CD4-positive, alpha-beta T cell treated with Interleukin-6 at 100 ng/mL for 8 hours (primary cell): ENCODE measurements around the gene STRIP2.
"Not testable (repeated sequence)": the region's sequence is repeated elsewhere in the genome, so short reads cannot be mapped to it uniquely, and the experiment has no call there.

Source experiments
- DNase-seq: peaks from one replicate; pipeline ENCODE4 v3.0.0-alpha.2; 2020; ENCODE audit warnings: mixed read lengths, low spot score

STRIP2 gene

DNA sequence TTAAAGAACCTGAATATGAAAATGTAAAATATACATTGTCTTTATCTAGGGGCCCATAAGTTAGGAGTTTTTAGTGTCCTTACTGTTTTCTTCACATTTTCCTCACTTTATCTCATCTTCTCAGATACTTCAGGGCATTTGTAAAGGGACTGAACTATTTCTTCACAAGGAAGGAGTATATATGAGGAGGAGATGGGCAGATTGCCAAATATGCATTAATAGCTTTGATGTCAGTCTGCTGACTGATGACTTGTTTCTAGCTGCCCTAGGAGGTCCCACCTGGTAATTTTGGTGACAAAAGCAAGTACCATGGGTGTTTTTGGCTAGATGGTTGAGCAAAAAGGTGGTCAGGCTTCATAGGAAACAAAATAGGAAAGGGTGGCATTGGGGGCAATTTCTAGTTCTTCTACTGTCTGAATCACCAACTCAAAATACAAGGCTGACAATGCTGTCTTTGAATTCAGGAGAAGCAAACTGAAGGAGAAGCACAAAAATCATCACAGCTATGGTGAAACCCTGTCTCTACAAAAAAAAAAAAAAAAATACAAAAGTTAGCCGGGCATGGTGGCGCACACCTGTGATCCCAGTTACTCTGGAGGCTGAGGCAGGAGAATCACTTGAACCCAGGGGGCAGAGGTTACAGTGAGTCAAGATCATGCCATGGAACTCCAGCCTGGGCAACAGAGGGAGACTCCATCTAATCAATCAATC is 10.4 kb upstream of the STRIP2 start:
- no peak for DNase-seq

DNA sequence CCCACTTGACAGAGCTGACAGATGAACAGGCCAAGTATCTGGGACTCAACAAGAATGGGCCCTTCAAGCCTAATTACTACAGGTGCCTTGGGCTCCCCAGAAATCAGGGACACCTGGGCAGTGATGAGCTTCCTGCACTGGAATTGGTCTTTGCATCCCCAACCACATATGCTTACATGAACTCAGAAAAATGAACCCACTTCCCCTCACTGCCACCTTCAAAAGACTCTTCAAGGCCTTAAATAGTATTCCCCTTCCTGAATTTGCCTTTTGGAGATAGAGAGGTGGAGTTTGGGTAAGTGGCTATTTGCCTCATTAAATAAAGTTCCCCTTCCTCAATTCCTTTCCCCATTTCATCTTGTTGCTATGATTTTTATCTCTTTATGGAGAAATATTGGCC is 7.8 kb upstream of the STRIP2 start:
- DNase-seq = no peak

DNA sequence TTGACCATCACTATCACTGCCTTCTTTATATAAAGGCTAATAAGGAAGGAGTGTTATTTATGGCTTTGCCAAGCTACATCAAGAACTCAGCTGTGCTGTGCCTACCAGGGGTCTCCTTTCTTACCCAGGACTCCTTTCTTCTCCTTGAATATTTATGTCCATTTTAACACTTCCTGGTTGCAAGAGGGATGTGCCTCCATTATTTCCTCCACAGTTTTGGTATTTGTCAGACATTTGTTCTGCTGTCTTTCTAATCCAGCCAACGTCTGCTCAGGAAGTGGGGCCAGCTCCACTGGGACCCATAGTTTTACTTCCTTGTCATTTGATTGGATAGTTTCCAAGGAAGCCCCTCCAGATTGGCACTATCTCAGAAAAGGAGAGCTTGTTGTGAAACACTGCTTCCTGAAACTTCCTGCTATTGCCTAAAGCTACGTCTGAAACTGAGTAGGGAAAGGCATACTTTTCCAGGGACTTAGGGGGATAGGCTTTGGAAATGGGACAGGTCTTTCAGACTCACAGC is 6.6 kb upstream of the STRIP2 start:
- DNase-seq = no peak

DNA sequence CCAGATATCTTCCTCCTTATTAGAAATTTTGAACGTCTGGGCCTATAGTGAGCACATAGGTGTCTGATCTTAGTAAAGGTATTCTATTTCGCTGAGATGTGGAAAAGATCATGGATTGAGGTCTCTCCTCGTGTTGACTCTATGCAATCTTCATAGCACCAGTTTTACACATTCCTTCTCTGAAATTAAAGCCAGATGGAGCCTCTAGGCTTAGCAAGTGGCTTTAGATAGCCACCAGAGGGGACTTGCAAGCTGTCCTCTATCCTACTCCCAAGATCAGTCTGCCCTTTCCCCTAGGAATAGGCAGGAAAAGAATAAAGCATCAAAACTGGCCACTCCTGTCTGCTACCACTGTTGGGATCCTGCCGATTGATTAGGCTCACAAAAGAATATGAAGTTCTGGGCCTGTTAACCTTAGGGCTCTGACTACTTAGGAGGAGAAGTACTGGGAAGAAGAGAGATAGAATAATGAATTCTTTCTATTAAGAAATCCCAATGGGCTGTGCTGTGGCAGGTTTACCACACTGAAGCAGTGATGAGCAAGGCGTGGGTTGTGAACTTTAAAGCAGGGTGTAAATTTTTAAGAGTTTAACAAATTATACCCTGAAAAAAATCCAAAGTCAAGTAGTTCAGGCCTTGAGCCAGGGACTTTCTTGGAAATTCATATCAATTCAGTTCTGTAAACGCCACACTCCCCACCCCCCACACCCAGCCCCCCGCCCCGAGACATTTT is 2.2 kb upstream of the STRIP2 start:
- no peak for DNase-seq

DNA sequence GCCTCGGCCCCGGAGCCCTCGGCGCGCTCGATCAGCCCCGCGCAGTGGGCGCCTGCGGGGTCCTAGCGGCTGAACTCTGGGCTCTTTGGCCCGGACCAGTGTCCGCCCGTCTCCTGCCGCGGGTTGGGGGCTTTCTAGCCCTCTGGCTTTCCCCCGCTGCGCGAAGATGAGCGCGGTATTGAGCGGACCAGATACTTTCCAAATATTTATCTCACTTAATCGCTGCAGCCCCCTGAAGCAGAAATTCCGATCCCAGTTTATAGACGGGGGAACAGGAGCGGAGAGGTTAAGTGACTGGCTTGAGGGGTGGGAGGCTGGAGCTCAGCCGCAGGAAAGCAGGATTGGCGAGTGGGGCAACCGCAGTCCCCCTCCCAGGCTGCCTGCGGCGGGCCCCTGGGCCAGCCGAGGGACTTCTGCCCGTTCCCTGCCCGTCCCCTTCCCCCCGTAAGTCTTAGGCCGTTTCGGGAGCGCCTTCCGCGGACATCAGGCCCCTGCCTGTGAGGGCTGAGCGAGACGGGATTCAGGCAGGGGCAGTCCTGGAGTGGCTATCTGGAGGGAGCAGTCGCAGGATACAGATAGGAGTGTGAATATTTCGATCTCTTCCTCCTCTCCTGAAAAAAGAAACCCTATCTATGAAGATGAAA is 565 bp downstream of the STRIP2 start:
- no peak for DNase-seq

DNA sequence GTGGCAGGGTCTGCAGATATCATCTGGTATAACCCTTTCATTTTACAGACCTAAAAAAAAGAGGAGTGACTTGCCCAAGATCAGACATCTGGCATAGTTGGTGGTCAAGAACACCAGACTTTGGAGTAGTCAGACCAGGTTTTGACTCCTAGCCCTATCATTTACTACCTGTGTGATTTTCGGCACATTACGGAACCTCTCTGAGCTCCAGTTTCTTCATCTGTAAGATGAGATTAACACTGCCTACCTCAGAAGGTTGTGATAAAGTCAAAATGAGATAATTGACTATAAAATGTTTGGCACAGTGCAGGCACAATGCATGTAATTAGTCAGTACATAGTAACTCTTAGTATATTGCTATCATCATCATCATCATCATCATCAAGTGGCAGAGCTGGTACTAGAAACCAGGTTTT is 1.2 kb downstream of the STRIP2 start:
- DNase-seq = no peak

DNA sequence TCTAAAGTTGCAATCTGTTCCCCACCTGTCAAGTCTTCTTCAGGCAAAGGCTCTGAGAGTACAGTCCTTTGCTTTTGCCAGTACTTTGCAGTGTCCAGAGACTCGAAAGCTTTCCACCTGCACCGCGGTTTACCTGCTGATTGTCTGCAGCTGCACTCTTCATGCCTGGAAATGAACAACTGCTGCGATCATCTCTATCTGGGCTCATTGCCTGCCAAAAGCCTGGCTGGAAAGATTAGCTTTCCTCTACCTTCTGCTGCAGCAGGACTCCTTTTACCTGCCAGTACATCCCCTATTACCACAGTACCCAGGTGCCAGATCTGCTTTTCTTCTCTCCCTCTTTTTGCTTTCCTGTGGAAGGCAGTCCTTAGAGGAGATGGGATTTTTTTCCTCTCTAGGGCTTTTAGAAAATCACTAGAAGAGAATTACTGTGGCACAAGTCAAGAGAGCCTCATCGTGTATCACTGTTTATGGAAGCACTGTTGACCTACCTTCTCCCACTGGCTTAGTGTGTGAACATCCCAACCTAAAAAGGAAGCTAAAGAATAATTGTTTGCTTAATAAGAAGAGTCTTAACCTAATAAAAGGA is 2.2 kb downstream of the STRIP2 start:
- no peak for DNase-seq

DNA sequence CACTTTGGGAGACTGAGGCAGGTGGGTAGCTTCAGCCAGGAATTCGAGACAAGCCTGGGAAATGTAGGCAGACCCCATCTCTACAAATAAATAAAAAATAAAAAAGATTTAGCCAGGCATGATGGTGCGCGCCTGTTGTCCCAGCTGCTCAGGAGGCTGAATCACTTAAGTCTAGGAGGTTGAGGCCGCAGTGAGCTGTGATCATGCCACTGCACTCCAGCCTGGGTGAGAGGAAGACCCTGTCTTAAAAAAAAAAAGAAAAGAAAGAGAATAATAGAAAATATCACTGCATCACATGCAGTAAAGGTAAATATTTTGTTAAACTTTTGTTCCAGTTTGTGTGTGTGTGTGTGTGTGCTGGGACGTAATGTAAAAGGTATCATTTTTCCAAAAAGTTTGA is 3.0 kb downstream of the STRIP2 start:
- no peak for DNase-seq

DNA sequence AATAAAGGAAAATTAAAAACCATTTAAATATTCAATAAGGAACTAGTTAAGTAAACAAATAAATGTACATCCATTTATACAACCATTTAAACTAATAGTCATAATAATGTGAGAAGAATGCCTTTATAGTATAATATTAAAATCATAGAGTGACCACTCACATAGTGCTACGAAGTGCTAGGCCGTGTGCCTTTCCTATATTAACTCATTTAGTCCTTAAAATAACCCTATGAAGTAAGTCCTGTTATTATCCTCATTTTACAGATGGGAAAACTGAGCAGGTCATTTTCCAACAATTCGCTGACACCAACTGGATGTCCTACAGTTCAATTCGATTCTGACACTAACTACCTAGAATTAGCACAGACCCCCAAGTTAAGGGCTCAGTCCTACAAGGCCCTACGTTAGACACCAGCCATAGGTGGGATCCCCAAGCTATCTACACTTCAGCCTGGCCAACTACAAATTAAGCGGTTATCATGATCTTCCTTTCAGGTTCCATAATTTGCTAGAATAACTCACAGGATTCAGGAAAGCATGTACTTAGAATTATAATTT is 4.1 kb downstream of the STRIP2 start:
- DNase-seq = no peak

DNA sequence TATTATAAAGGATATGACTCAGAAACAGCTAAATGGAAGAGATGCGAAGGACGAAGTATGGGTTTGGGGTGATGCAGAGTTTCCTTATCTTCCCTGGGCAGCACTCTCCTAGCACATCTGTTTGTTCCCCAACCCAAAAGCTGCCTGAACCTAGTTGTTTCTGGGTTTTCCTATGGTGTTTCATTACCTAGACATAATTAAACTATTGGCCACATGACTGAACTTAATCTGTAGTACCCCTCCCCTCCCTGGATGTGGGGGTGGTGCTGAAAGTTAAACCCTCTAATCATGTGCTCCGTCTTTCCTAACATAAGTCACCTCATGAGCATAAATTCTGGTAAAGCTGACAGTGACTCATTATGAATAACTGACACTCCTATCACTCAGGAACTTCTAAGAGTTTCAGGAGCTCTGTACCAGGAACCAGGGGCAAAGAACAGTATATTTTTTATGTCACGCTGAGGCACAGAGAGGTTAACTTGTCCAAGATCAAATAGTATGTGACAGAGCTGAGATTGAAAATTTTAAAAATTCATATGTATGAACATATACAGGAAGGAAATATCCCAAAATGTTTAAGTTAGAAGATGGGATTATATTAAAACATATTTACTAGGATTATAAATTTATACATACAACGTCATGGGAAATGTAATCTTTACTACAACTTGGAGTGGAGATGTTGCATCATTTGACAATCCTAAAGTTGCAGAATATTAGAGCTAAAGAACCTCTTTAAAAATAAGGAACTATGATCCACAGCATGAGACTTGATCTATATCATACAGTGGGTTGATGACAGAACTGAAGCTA is 4.8 kb downstream of the STRIP2 start:
- no peak for DNase-seq

DNA sequence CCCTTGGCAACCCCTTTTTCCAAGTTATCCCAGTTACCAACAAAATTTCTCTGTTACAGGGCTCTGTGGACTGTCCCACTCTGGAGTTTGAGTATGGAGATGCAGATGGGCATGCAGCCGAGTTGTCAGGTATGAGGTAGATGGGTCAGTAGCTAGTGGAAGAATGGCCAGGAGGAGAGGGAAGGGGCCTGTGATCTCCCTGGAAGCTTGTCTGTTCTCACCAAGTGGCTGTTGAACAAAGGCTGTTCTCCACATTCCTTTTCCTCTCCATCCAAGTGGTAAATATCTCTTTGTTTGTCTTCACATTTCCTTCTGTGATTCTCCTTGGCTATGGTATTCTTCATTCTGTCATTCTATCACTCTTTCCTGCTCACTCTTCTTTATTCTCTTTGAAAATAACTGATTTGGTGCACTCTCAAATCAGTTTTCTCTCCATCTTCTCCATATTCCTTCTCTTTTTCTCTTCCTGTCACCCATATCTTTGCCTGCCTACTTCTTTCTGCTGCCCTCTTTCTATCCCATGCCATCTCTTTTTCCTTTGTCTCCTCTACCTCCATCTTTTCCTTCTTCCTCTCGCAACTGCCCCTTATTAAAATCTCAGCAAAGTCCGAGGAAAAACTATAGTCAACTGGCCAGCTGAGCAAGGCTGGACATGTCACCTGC is 5.9 kb downstream of the STRIP2 start:
- no peak for DNase-seq

DNA sequence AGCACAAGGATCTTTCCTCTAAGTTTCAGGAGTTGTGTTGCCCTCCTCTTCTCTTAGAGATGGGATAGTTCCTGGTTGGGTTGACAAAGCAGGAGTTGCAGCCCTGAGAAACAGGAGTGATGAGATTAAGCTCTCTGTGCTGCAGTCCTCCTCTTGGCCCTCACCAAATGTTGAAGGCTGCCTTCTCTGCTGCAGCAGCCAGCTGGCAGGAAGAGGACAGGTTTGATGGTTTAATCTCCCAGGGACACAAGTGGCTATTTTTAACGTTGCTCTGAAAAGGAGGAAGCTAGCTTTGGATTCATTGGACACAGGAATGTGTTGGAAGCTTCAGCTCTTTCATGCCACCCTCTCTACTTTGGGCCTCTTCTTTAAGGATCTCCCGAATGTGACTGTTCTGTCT is 9.4 kb downstream of the STRIP2 start:
- DNase-seq = no peak

DNA sequence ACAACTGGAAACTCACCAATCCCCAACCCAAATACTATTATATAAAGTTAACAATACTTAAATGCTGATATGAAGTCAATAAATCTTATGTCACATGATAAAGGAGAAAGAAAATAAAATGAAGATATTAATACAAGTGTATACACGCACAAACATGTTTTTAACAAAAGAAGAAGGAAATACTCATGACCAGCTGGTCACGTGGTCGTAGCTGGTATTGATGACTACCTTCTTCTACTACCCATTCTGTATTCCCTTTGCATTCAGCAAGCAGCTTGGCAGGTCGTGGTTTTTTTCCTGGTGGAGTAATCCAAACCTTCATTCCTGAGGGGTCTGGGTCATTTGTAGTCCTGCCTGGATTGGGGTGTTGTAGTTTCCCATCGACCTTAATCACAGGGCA is 10.5 kb downstream of the STRIP2 start:
- not testable (repeated sequence) for DNase-seq

DNA sequence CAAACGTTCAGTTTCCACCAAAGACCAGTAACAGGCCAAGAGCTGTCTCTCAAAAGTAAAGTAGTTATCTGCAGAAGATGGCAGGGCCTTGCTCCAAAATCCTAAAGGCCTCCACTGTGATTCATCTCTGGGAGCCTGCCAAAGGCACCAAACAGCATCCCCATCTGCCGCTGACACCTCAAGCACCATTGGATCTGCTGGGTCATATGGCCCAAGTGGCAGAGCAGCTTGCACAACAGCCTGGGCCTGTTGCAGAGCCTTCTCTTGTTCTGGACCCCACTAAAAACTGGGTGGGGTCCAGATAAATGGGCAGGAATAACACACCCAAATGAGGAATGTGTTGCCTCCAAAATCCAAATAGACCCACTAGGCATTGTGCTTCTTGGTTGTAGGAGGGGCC is 12.7 kb downstream of the STRIP2 start:
- DNase-seq = not testable (repeated sequence)

DNA sequence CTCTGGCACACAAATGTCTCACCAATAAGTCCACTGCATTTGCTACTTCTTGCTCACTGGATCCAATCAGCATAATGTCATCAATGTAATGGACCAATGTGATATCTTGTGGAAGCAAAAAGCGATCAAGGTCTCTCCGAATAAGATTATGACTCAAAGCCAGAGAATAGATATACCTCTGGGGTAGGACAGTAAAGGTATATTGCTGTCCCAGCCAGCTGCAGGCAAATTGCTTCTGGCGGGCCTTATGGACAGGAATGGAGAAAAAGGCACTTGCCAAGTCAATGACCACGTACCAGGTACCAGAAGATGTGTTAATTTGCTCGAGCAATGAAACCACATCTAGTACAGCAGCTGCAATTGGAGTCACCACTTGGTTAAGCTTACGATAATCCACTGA is 13.2 kb downstream of the STRIP2 start:
- not testable (repeated sequence) for DNase-seq

DNA sequence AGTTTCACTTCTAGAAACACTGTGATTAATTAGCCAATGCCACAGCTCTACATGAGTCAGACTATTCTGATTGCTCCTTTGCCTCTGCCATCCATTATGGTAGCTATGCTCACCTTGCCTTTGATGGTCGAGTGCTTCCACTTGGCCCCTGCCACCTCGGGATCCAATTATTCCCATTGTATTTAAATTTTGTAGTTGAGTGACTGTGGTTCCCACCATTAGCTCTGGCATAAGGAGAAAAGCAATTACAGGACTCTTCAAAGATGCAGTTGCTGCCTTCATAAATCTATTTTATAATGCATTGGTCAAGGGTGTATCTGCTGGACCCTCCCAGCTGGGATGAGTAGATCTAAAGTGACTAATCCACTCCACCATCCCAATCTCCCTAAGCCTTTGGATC is 14.4 kb downstream of the STRIP2 start:
- DNase-seq = not testable (repeated sequence)

DNA sequence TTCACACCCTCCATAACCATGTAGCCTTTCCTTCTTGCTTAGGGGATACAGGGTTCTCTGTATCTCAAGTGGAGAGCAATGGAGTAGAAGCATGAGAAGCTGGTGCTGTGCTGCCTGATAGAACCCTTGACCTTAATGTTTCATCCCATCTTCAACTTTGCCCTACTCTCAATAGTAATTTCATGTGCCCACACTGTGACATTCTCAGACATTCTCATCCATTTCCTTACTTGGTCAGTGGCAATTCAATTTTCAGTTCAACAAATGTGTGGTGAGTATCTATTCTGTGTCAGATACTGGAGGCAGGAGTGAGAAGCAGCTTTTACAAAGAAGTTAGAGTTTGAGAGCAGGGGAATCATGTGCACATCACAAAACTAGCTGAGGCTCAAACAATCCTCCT is 16.1 kb downstream of the STRIP2 start:
- DNase-seq = no peak

DNA sequence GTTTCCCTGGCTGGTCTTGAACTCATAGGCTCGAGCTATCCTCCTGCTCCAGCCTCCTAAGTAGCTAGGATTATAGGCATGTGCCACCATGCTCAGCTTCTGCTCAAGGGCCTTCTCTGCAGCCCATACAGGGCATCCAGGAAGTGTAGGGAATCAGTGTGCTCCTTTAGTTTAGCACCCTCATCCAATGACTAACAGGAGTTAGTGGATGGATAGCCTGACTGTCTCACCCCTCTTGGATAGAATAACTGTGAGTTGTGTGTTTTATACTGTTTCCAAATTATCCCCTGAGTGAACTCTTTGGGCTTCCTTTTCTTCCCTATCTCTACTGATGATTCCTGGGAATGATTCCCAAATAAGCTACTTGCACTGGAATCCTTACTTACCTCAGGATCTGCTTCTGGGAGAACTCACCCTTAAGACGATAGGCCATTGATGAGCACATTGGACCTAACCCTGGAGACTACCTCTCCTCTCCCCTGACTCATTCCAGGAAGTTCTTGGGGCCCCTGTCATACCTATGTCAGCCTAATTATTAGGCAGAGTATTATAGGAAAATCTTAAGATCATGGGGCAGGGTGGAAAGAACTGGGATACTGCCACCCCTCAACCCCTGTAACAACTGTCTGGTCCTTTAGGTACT is 18.5 kb downstream of the STRIP2 start:
- DNase-seq = no peak

DNA sequence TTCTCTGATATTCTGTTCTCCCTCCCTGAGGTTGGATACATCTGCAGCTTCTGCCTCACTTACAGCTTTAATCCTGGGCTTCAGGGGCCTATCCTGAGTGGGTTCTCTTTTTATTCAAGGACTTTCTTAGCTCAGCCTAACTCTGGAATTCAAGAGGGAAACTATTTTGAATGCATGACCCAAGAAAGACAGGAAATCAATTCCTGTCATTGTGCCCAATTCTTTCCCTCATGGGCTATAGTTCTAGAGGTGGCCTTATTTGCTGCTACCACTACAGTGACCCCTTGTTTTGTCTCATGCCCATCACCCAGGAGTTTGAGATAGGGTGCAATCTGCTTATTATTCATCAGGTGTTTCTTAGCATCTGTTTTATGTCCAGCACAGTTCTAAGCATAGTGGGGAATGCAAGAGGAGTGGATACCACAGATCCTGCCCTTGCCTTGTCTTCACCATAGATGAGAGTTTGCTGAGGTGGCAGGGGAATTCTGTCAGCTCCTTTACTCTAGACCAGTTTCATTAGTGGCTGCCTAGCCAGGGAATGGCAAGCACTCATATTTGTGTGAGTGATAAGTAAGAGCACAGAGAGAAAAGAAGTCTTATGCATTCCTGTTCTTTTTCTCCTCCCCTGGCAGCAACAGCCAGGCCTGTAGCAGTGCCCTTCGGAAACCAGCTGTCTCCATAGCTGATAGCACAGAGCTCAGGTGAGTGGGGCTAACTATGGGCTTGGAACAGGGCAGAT is 19.4 kb downstream of the STRIP2 start:
- no peak for DNase-seq

DNA sequence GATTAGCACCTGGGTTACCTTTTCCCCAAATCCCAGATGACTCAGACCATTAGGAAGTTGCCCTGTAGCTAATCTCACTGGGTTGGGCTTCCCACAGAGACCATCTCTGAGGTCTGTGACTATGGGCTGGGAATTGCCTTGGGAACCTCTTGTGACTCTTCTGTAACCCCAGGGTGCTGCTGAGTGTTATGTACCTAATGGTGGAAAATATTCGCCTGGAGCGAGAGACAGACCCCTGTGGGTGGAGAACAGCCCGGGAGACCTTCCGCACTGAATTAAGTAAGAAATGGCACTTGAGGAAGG is 20.0 kb downstream of the STRIP2 start:
- DNase-seq = no peak
